OCI-M2 (cell line): Measurements from ENCODE around the gene SPDYC.
A peak's percentile ranks its signal among the peaks of the same experiment; 100 is the strongest.
"Not testable (repeated sequence)": the region's sequence is repeated elsewhere in the genome, so short reads cannot be mapped to it uniquely, and the experiment has no call there.

Experiments
- DNase-seq: peaks from one replicate; lab custom pipeline; 2025; ENCODE audit not compliant: unreplicated experiment; lab: John Stamatoyannopoulos, UW

SPDYC gene

DNA sequence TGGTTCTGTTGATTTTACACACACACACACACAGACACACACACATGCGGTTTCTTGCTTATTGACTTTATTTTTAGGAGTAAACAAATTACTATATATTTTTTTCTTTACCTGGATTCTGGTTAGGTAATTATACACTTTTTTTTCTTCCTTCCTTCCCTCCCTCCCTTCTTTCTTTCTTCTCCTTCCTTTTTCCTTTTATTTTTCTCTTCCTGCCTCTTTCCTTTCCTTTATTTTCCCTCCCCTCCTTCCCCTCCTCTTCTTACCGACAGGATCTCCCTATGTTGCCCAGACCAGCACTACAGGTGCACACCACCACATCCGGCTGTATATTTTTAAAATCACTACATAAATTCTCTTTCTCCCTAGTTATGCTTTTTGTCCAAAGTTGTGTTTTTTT is 3.1 kb upstream of the SPDYC start:
- no peak for DNase-seq

DNA sequence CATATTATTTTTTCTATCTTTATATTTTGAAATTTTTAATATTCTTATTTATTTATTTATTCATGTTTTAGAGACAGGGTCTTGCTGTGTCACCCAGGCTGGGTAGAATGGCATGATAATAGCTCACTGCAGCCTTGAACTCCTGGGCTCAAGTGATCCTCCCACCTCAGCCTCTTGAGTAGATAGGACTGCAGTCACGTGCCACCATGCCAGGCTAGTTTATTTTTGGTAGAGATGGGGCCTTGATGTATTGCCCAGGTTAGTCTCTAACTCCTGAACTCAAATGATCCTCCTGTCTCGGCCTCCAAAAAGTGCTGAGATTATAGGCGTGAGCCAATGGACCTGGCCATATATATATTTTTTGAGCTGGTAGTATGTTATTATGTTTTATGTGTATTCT is 2.4 kb upstream of the SPDYC start:
- DNase-seq: no peak

DNA sequence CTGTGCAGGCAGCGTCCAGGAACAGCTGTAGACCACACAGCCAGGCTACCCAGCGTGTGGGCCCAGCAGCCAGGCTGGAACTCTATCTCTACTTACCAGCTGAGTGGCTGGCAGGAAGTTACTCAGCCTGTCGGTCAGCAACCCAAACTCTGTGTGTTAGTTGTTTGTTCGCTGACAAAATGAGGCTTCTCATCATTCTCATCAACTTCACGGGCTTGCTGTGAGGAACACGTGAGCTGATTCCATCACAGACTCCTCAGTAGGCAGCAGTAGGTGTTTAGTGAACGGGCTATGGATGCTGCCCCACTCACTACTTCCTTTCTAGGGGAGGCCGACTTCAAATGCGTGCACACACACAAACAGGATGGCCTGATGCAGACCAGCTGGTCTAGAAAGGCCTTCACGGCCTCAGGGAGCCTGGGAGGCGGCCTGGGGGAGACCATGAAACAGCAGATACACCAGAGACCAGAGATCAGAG is 830 bp upstream of the SPDYC start:
- DNase-seq: peak; percentile 49

DNA sequence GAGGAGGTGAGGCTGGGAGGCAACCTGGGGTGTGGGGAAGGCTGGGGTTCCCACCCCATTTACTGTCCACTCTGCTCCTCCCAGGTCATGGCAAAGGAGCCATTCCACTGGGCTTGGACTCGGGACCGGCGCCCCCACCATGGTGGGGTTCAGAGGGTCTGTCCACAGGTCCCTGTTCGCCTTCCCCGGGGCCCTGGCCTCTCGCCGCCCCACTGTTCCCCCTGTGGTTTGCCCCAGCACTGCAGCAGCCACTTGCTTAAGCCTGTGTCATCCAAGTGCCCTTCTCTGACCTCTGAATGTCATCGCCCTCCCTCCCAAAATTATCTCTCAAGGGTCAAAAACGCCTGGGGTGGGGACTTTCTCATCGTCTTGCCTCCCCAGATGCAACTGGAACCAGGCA is 2.6 kb downstream of the SPDYC start:
- DNase-seq: no peak

DNA sequence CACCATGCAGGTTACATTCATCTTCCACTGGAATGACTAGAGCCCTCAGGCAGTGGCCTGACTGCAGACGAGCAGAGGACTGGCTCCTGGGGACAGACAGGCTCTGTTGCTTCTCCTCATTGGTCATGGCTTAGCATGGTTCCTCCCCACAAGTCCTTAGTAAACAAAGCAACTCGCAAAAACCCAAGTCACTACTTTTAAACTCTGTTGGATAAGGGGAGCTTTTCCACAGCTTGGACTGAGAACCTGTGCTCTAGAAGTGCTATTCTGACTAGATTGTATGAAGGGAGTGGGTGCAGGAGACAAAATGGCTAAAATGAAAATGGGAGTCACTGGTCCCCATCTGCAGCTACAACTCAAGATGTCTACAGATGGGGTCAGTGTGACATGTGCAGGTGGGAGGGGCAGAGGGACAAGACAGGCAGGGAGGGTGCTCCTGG is 4.6 kb downstream of the SPDYC start:
- not testable (repeated sequence) for DNase-seq

DNA sequence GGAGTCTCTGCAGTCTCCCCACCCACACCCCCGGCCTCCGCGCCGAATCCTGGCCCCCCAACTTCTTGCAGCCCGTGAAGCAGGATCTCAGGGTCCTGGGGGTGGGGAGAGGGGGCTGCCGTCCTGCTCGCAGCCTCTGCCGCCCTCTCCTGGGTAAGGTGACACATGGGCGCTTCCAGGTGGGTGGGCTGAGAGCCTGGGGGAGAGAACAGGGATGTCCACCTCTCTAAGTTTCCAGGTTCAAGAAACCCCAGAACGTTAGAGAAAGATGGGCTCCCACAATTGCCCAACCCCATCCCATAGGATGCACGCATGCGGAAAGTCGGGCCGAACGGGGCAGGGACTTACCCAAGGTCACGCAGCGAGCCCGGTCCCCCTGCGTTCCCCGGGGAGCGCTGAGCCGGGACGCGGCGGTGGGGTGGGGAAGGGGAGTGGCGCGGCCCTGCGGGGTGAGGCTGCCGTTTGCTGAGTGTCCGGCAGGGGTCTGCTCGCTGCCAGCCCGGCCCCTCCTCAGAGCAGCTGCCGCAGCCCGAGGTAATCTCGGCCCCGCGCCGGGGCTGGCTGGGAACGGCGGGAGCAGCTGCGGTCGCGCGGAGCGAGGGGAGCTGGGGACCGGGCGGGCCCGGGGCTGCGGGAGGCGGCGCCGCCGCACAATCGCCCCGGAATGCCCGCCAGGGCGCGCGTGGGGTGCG is 11.0 kb downstream of the SPDYC start:
- no peak for DNase-seq

DNA sequence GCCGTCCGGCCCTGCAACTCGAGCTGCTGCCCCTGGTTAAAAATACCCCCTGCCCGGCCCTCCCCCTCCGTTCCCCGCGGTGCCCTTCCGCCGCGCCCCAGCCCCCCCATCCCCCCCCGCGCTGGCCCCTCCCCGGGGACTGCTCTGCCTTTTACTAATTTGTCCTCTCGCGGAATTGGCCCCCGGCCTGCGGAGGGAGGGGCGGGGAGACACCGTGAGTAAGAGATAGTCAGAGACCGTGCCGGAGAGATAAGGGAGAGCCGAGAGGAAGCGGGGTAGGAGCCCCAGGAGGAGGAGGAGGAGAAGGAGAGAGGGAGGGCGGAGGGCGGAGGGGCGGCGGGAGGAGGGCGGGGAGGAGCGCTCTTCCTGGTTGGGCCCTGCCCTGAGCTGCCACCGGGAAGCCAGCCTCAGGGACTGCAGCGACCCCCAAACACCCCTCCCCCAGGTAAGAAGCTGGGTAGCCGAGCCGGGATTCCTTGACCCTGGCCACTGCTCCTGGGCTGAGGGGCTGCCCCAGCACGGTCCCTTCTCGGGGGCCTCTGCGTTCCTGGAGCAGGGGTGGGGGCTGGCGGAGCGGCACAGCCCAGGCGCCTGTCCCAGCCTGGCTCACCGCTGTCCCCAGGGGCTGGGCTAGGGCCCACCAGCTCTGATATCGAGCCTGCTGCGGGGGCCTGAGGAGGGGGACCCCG is 11.7 kb downstream of the SPDYC start, which contains the start of gene CAPN1:
Gene CAPN1 (plus strand): TSS at position 360 of the 689 bp plus-strand sequence. CDS start 774 bp downstream, outside the sequence.
- peak; percentile 21 for DNase-seq

DNA sequence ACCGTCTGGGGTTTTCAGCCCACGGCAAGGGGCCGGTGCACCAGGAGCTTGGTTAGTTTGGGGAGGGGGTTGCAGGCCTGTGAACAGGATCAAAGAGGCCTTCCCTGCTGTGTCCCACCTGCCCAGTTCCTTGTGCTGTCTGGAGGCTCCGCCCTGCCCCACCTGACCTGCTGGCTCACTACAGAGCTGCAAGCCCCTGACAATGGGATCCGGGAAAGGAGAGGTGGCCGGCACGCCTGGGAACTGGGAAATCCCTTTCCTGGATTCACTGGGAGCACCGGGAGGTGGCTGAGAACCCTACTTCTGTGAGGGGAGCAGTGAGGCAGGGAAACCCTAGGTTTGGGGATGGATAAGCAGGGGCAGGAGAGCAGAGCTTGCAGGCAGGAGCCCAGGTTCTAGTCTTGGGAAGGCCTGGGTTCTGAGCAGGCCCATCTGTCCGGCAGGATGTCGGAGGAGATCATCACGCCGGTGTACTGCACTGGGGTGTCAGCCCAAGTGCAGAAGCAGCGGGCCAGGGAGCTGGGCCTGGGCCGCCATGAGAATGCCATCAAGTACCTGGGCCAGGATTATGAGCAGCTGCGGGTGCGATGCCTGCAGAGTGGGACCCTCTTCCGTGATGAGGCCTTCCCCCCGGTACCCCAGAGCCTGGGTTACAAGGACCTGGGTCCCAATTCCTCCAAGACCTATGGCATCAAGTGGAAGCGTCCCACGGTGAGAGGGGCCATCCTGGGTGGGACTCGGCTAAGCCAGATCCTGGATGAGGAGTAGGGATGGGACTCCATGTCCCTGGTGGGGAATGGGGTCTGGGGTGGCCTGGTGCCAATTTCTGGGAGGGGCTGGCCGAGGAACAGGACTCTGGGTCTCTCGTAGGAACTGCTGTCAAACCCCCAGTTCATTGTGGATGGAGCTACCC is 12.5 kb downstream of the SPDYC start:
- DNase-seq: no peak

DNA sequence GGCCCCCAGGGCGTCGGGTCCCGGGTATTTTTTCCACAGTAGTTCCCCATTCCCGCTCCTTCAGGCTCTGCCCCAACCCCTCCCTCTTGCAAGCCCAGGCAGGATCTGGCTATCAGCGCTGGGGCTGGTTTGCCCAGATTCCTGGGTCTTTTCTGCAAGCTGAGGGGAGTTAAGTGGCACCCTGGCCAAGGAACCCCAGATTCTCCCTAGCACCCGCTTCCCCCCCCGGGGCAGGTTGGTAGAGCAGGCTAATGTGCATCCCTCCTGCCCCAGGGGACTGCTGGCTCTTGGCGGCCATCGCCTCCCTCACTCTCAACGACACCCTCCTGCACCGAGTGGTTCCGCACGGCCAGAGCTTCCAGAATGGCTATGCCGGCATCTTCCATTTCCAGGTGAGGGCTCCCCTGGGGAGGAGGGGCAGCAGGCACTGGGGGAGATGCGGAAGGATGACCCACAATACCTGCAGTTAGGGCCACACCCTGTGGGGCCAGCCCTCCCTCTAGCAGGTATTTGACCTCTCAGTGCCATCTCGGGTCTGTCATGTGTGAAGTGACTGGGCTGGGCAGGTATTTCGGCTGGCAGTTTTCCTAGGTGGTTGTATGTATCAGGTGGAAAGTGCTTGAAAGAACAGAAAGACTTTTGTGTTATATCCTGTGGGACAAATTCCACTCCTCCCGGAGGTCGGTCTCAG is 13.3 kb downstream of the SPDYC start:
- no peak for DNase-seq

DNA sequence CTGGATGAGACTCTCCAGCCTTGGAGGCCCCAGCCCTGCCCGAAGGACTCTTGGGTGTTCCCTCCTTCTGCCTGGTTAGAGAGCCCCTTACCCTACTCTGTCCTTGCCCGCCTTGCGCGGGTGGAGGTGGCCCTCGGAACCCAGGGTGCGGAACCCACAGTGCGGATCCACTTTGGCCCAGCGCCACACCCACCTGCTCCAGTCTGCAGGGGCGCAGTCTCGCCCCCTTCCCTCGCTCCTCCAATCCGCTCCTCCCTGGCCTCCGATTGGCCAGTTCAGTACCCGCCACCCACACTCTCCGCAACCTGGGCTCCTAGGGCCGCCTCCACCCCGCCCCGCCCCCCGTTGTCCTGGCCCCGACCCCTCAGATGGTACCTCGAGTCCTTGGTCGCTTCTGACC is 14.1 kb downstream of the SPDYC start:
- no peak for DNase-seq

DNA sequence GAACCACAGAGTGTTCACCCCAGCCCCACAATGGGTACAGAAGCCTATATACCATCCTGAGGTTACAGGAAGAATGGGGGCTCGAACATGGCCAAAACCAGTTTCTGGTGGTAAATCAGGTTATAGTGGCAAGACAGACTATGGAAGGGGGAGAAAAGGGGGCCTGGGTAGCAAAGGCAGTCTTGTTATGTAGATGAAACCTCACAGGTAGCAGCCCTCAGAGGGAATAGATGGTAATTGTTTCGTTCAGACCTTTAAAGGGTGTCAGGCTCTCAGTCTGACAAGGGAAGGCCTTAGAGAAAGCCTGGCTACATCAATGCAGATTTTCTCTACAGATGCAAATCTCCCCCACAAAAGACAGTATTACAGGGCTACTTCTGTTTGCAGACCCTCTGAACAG is 15.1 kb downstream of the SPDYC start:
- DNase-seq: no peak

DNA sequence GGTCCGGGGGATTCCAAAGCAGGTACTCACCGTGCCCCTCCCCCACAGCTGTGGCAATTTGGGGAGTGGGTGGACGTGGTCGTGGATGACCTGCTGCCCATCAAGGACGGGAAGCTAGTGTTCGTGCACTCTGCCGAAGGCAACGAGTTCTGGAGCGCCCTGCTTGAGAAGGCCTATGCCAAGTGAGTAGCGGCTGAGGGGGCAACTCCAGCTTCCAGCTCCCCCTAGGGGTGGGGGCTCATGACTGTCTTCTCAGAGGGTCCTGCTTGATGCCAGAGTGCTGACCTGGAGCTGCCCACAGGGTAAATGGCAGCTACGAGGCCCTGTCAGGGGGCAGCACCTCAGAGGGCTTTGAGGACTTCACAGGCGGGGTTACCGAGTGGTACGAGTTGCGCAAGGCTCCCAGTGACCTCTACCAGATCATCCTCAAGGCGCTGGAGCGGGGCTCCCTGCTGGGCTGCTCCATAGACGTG is 15.9 kb downstream of the SPDYC start:
- no peak for DNase-seq

DNA sequence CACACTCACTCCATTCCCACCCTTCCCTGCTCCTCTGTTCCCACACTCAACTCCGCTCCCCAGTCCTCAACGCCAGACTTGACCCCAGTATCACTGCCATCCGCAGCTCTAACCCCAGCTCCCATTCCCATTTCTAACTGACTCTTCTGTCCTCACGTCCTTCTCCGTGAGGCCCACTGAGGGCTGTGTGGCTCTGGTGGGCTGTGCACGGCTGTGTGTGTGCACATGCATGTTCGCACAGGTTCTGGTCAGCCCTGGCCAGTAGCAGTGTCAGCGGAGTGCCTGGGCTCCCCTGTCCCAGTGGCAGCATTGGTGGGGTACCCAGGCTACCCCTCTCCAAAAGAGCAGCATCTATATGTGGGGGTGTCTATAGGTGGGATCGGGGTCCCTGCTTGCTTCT is 16.7 kb downstream of the SPDYC start:
- DNase-seq: no peak

DNA sequence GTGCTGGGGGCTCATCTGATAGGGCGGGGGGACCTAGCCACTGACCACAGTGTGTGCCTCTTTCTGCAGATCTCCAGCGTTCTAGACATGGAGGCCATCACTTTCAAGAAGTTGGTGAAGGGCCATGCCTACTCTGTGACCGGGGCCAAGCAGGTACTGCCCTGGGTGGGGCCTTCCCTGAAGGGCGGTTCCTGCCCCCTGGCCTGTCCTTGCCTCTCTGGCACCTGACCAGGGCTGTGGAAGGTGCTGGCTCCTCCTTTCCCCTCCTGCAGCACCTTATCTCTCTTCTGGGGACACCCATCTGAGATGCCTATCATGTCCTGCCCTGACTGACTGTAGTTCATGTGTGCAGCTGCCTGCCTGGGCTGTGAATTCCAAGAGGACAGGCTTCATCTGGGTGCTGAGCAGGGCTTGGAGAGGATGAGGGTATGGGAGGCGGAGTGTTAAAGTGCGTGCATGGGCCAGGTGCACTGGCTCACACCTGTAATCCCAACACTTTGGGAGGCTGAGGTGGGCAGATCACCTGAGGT is 17.2 kb downstream of the SPDYC start:
- DNase-seq: no peak

DNA sequence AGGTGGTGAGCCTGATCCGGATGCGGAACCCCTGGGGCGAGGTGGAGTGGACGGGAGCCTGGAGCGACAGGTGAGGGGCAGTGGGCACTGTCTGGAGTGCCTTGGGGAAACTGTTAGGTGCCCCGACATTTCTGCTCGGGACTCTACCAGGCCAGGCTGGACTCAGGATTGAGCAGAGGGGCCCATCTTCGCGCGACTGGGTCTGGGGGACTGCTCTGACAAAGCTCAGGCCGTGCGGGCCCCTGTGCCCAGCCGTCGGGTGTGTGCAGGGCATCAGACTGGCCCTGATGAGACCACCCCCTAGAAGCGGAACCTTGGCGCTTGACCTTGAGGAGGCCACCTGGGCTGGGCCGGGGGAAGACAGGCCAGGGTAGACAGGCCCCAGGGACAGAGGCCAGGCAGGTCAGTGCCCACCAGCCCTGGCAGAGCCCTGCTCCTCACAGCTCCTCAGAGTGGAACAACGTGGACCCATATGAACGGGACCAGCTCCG is 18.0 kb downstream of the SPDYC start:
- no peak for DNase-seq

DNA sequence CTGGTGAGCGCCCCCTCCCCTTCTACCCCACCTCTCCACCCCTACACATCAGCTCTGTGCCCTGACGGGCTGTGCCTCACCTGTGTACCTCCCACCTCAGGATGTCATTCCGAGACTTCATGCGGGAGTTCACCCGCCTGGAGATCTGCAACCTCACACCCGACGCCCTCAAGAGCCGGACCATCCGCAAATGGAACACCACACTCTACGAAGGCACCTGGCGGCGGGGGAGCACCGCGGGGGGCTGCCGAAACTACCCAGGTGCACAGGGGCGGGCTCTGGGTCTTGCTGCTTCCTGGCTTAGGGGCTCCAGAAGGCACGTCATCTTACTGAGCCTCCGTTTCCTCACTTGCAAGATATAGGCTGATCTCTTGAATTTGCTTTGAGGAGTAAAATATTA is 18.5 kb downstream of the SPDYC start:
- no peak for DNase-seq

DNA sequence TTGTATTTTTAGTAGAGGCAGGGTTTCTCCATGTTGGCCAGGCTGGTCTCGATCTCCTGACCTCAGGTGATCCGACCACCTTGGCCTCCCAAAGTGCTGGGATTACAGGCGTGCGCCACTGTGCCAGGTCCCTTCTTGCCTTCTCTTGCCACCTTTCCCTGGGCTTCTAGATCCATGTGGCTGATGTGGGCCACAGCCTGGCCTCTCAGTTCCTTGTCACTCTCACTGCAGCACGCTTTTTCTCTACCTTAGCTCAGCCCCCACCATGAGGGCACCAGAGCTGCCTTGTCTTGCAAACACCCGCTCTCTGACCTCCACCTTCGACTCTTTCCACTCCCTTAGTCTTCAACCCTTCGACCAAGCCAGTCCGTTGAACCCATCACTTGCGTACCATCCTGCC is 19.2 kb downstream of the SPDYC start:
- DNase-seq: no peak

DNA sequence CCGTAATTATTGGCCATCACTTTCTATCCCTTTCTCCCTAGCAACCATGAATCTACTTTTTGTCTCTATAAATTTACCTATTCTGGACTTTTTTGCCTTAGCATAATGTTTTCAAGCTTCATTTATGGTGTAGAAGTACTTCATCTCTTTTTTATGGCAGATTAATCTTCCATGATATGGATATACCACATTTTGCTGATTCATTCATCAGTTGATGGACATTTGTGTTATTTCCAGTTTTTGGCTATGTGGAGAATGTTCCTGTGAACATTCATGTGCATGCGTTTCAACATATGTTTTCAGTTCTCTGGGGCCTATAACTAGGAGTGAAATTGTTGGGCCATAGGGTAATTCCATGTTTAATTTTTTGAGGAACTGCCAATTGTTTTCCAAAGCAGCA is 24.5 kb downstream of the SPDYC start:
- DNase-seq: no peak

DNA sequence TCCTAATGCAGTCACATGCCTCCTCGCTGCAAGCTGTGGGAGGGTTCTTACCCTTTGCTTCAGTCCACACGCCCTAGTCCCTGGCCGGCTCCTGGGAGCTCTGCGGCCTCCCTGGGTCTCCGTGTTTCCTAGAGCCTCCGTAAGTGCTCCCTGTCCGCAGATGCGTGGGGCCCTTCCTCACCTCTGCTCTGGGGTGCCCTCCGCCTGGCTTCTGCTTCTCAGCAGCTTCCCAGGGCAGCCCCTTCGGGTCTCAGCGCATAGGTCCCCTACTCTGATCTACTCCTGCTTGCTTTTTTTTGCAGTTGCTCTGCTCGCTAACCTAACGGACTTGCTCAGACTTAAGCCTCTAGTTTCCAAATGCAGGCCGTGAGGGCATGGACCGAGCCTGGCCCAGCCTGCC is 34.1 kb downstream of the SPDYC start:
- no peak for DNase-seq
